ENCODE measurements around the gene CCDC7.

DNA sequence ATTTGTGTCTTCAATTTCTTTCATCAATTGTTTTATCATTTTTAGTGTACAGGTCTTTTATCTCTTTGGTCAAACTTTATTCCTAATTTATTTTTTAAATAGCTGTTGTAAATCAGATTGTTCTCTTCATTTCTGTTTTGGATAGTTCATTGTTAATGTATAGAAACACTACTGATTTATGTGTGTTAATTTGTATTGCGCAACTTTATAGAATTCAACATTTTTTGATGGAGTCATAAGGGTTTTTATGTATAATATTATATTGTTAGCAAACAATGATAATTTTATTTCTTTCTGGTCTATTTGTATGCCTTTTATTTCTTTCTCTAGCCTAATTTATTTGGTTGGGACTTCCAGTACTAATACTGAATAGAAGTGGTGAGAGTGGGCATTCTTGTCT is 181.2 kb downstream of the CCDC7 start:
- TF ChIP-seq, protein P1, sequence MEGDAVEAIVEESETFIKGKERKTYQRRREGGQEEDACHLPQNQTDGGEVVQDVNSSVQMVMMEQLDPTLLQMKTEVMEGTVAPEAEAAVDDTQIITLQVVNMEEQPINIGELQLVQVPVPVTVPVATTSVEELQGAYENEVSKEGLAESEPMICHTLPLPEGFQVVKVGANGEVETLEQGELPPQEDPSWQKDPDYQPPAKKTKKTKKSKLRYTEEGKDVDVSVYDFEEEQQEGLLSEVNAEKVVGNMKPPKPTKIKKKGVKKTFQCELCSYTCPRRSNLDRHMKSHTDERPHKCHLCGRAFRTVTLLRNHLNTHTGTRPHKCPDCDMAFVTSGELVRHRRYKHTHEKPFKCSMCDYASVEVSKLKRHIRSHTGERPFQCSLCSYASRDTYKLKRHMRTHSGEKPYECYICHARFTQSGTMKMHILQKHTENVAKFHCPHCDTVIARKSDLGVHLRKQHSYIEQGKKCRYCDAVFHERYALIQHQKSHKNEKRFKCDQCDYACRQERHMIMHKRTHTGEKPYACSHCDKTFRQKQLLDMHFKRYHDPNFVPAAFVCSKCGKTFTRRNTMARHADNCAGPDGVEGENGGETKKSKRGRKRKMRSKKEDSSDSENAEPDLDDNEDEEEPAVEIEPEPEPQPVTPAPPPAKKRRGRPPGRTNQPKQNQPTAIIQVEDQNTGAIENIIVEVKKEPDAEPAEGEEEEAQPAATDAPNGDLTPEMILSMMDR (conservative IDR thresholded peaks at IDR 0.05): no peak
- no peak for TF ChIP-seq ZFX (IDR thresholded peaks at IDR 0.05)

Data from C4-2B (cell line).